ENCODE measurements around the gene GPR84.

Gene GPR84

DNA sequence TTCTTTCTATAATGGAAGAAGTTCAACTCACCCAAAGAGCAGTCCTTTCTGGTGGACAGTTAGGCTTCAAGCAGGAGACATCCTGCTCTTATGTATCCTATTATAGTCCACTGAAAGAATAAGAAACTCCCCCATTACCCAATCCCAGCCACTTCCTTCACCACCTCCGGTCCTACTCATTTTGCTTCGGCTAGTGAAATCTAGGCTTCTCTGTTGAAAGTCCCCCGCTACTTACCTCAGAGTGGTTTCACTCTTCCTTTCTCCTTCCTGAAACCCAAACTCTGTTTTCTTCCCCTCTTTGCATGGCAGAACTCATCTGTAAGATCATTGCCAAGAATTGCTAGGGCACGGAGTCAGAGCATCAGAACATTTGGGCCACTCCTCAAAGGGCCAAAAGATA lies at the start of gene GPR84:
Gene GPR84 (minus strand): TSS at position 74 of the 400 bp plus-strand sequence. CDS start 635 bp downstream, outside the sequence.
- DNase-seq (ENCODE audit: low read depth, low spot score) = no peak

- no peak for DNase-seq (ENCODE audit: low read depth, low spot score)
Measured at GRCh38 chr12:54413284-54414190, 49.3 kb upstream of the GPR84 start.

- no peak for DNase-seq (ENCODE audit: low read depth, low spot score)
Measured at GRCh38 chr12:54412786-54413185, 48.5 kb upstream of the GPR84 start.

- no peak for DNase-seq (ENCODE audit: low read depth, low spot score)
Measured at GRCh38 chr12:54412348-54412747, 48.1 kb upstream of the GPR84 start.

GRCh38 chr12:54411391-54412241 lies 47.3 kb upstream of the GPR84 start:
- DNase-seq (ENCODE audit: low read depth, low spot score) = no peak

- DNase-seq (ENCODE audit: low read depth, low spot score) = no peak
Measured at GRCh38 chr12:54409267-54409666, 45.0 kb upstream of the GPR84 start.

DNA sequence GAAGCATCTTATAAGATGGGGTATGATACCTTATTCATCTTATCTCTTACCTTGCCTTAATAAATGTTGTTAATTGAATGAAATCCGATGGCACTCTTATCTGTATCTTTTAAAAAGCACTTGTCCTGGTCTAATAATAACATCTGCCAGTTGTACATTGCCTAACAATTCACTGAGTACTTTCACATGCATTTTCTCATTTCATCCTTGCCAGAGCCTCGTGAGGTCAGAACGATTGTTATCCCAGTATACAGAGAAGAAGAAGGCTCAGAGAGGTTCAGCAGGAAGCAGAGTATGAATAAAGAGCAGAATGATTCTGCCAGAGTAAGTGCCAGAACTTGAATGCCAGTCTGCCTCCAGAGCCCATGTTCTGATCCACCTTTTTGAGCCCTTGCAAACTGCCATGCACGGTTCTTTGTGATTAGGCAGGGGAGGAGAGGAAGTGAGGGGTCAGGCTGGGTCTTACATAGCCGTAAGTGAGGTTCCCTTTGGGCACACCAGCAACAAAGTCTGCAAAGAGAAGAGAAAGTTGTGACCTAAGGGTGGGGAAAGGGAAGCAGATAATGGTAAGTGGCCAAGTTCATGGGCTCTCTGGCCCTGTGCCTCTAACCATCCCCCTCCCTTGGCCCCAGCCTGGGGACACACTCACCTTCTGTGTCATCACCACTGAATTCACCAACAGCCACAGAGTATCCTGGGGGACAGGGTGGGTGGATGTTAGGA lies 43.1 kb upstream of the GPR84 start:
- no peak for DNase-seq (ENCODE audit: low read depth, low spot score)

DNA sequence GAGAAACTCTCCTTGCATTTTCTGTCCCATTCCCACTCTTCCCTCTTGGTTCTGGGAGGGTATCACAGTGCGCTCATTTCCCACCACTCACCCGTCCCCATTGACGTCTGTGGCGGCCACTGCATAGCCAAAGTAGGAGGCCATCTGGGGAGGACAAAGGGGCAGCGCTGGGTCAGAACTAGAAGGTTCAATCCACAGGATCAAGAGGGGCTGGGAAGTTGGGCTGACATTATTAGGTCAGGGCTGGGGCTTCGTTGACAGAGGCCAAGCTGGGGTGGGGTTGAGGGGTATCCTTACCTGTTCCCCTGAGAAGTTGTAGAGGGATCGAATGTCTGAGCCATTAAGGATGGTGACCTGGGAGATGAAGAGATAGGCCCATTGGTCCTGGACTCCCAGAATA lies 41.3 kb upstream of the GPR84 start:
- DNase-seq (ENCODE audit: low read depth, low spot score) = no peak

GRCh38 chr12:54405106-54405505 lies 40.8 kb upstream of the GPR84 start:
- DNase-seq (ENCODE audit: low read depth, low spot score) = no peak

- peak; percentile 93 for DNase-seq (ENCODE audit: low read depth, low spot score)
Measured at GRCh38 chr12:54404061-54405004, 40.0 kb upstream of the GPR84 start.

DNA sequence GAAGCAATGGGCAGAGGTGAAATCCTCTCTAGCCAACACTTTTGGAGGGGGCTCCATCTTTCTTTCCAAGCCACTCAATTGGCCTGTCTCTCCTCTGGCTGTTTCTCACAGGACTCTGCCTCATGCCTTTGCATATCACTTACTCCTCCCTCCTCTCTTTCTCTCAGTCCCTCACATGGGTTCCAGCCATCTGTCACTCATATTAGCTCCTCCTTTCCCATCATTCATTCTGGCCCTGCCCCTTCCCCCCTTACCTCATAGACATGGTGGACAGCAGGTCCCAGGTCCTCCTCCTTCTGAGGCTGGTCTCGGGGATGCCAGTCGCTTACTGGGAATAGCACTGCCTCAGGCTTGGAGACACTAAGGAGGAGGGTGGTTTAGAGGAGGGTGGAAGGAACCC lies 36.8 kb upstream of the GPR84 start:
- no peak for DNase-seq (ENCODE audit: low read depth, low spot score)

- DNase-seq (ENCODE audit: low read depth, low spot score) = peak; percentile 97
Measured at GRCh38 chr12:54398995-54399793, 34.9 kb upstream of the GPR84 start.

GRCh38 chr12:54398218-54398617 lies 33.9 kb upstream of the GPR84 start:
- DNase-seq (ENCODE audit: low read depth, low spot score) = no peak

- DNase-seq (ENCODE audit: low read depth, low spot score) = no peak
Measured at GRCh38 chr12:54397157-54397556, 32.9 kb upstream of the GPR84 start.

GRCh38 chr12:54395545-54395944 lies 31.3 kb upstream of the GPR84 start:
- DNase-seq (ENCODE audit: low read depth, low spot score) = no peak

DNA sequence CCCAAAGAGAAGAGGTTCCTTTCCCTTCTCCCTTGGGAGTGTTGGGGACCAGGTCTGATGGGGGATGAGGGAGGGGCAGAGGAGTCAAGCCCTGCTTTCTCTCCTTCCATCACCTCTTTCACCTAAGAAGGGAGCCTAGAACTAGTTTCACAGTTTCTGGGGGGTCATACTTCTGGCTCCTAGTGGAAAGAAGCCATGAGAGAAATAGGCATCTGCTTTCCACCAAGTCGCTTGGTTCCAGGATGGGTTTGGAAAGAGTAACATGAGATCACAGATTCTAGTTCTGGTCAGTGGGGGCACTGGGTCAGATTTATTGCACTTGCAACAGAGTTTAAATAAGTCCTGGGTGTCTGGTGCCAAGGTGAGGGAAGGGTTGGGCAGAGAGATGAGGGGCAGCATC lies 30.7 kb upstream of the GPR84 start:
- no peak for DNase-seq (ENCODE audit: low read depth, low spot score)

GRCh38 chr12:54394281-54394719 lies 30.0 kb upstream of the GPR84 start:
- DNase-seq (ENCODE audit: low read depth, low spot score) = peak; percentile 75

DNA sequence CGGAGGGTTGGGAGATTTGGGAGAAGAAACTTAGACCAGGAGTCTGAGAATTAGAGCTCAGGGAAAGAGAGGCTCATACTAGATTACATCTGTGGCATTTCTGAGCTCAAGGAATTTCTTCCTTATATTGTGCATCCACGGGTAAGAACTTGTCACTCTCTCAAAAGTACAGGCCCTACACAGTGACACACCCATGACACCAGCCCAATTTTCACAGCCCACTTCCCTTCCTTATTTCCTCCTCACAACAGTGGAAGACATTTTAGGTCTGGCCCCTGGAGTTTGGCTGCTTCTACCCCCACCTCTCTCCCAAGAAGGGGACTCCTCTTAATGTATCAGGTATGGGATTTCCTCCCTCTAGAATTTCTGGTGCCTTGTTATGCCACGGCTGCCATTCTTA lies 29.5 kb upstream of the GPR84 start:
- DNase-seq (ENCODE audit: low read depth, low spot score) = no peak

GRCh38 chr12:54393207-54393609 lies 28.9 kb upstream of the GPR84 start:
- no peak for DNase-seq (ENCODE audit: low read depth, low spot score)

Measured in ELF-1 (cell line).